ENCODE measurements around the gene PCED1A. TPM values are rescaled to one million over a fixed set of nuclear protein-coding genes. Genes with fewer than 3 reads are reported as not detected.

Gene PCED1A
- total and polyA plus RNA-seq, 2 of the 8 experiments (the other 6 are each of a cell fraction or from before 2014, with no cell fraction given), result 13.4 to 18.9 TPM

- Histone ChIP-seq H3K9me3 (ENCODE audit: insufficient read depth in 2 of 2, low read depth in 1 of 2, low read length in 1 of 2) (no peaks in the 10 kb centered on the region), H3K79me2 (ENCODE audit: control insufficient read depth in 1 of 2, insufficient read depth in 2 of 2, low read length in 2 of 2) (no peaks in the 10 kb centered on the region), H3K79me1 (ENCODE audit: low read depth, low read length) (no peaks in the 10 kb centered on the region), H2AFZ (ENCODE audit: low read length) (no peak overlapping the region), H3K14ac (ENCODE audit: insufficient read length) (no peak overlapping the region), H4K91ac (replicated peaks; ENCODE audit: insufficient read length, low read length) (no peak overlapping the region), H3K4me1 (replicated peaks in 1 of 4; ENCODE audit: control insufficient read depth in 3 of 4, insufficient read depth in 4 of 4, low read length in 3 of 4) (no peaks in the 10 kb centered on the region; a peak in 1 of 7 replicates), H2BK120ac (replicated peaks; ENCODE audit: low read depth, low read length) (no peak overlapping the region), H3K36me3 (ENCODE audit: control insufficient read depth in 2 of 4, insufficient read depth in 4 of 4, low read length in 3 of 4) (no peaks in the 10 kb centered on the region; a peak in 1 of 8 replicates), H3K4ac (replicated peaks; ENCODE audit: insufficient read length, low read depth, low read length) (no peak overlapping the region), H4K20me1 (replicated peaks in 1 of 2; ENCODE audit: control insufficient read depth in 1 of 2, insufficient read depth in 2 of 2, low read length in 2 of 2) (peaks cover 0 to 3% of the 10 kb centered on the region in 2 experiments), H4K5ac (ENCODE audit: insufficient read length, low read depth, low read length) (no peak overlapping the region), H2BK15ac (ENCODE audit: low read length) (no peak overlapping the region), H3K23me2 (ENCODE audit: low read depth, low read length) (no peaks in the 10 kb centered on the region), H2BK20ac (ENCODE audit: low read length) (no peak overlapping the region), H3K23ac (ENCODE audit: insufficient read length) (no peak overlapping the region), H3K27ac (ENCODE audit: low read depth, low read length) (no peak overlapping the region), H3K4me3 (ENCODE audit: extremely low read depth in 1 of 4, insufficient read depth in 2 of 4, low read depth in 3 of 4, low read length in 4 of 4) (no peak overlapping the region), H2AK5ac (ENCODE audit: low read depth, low read length) (no peak overlapping the region), H3K9ac (replicated peaks in 1 of 4; ENCODE audit: extremely low read depth in 1 of 4, low read depth in 3 of 4, low read length in 3 of 4) (no peak overlapping the region), H2BK12ac (ENCODE audit: low read depth, low read length) (no peak overlapping the region), H3K4me2 (ENCODE audit: insufficient read depth in 1 of 2, low read depth in 2 of 2, low read length in 2 of 2) (no peak overlapping the region), H4K8ac (ENCODE audit: extremely low read depth, insufficient read depth, low read length) (no peak overlapping the region), H3K18ac (ENCODE audit: extremely low read depth, low read length) (no peak overlapping the region), H3K56ac (replicated peaks; ENCODE audit: insufficient read length, low read depth, low read length) (no peak overlapping the region), H2BK5ac (ENCODE audit: low read depth, low read length) (no peak overlapping the region), H3K27me3 (replicated peaks in 1 of 4; ENCODE audit: control insufficient read depth in 3 of 4, extremely low read depth in 1 of 4, insufficient read depth in 3 of 4, low read length in 3 of 4) (no peaks in the 10 kb centered on the region; a peak in 2 of 7 replicates)
- DNase-seq (ENCODE audit: low read depth in 1 of 2, low spot score in 2 of 2), result peak in 1 of 2 experiments; percentile 73
- CTCF ChIA-PET (ENCODE audit: partially characterized antibody), result interaction anchor here (0.5 to 4.6 kb wide), 43 partner anchors 11 to 425 kb away, joined by 3 to 23 read pairs (median 4); partner anchors contain the start of genes CPXM1 and GNRH2
- POLR2A ChIA-PET (ENCODE audit: partially characterized antibody), result interaction anchor here (0.6 to 1.5 kb wide), 3 partner anchors 13 to 473 kb away, joined by 3 read pairs; no protein-coding TSS in a partner anchor
- FAIRE-seq, result no peak
- peak; percentile 66 to 74 (median 72) for TF ChIP-seq CTCF (IDR thresholded peaks at IDR 0.05; ENCODE audit: control extremely low read depth in 1 of 3, insufficient read depth in 1 of 3, low read depth in 1 of 3, low read length in 3 of 3)
- TF ChIP-seq SP2 (IDR thresholded peaks at IDR 0.05; ENCODE audit: low read length), result no peak
- peak; percentile 74 to 76 for TF ChIP-seq RAD21 (IDR thresholded peaks at IDR 0.05 in 1 of 2, conservative IDR thresholded peaks at IDR 0.05 in 1 of 2; ENCODE audit: low read depth in 2 of 2, low read length in 2 of 2)
- whole genome bisulfite sequencing, 2 experiments (ENCODE audit: extremely low coverage in 1 of 2, insufficient coverage in 1 of 2, insufficient read length in 1 of 2, insufficient replicate concordance in 2 of 2, low coverage in 1 of 2, low lambda C conversion rate in 2 of 2, missing lambda C conversion rate in 1 of 2), result 82% methylated on average over 3 of the region's 3 CpGs; no CpG with 5 or more reads in 1 of the 2 experiments
Observed at GRCh38 chr20:2865630-2866029, 25.2 kb upstream of the PCED1A start.

All from H1 (cell line).